Panc1 (cell line): Measurements from ENCODE around the gene GDAP1L1. TPM values are rescaled to one million over a fixed set of nuclear protein-coding genes. Genes with fewer than 3 reads are reported as not detected.
"Not testable (repeated sequence)": the region's sequence is repeated elsewhere in the genome, so short reads cannot be mapped to it uniquely, and the experiment has no call there.

Experiments used
- ATAC-seq: fragments of 200-7000 bp; cut with Tn5 transposase; 2 replicates; pipeline ENCODE4 v1.9.1; 2020; ENCODE audit warnings: mild to moderate bottlenecking, moderate library complexity
- BruUV-seq: library from RNA; stranded (reverse); fragments of 400-500 nt; replicated peaks from 2 replicates; lab custom pipeline; 2021; lab: Mats Ljungman, UMichigan
- CTCF ChIA-PET: fragments of 300-600 bp; sonication (Branson Sonifier 250); formaldehyde crosslinking; loops from one replicate; lab custom pipeline; 2022; ENCODE audit warnings: antibody characterized with exemption; lab: Charles Lee
- POLR2A ChIA-PET: fragments of 300-600 bp; sonication (Branson Sonifier 250); formaldehyde crosslinking; loops from one replicate; lab custom pipeline; 2022; ENCODE audit warnings: antibody characterized with exemption; lab: Charles Lee
- DNase-seq: peaks from one replicate; pipeline ENCODE4 v3.0.0-alpha.2; 2010; ENCODE audit warnings: low read depth, low spot score
- H3K27ac ChIP-seq: 2 replicates; pipeline ENCODE4 v1.5.1; 2011; ENCODE audit warnings: mild to moderate bottlenecking, low read length, inconsistent platforms
- H3K27me3 ChIP-seq: fragments of 200-500 bp; sonication (Bioruptor generic); 2 replicates; pipeline ENCODE4 v1.6.0; 2014; ENCODE audit warnings: low read length, inconsistent platforms; ENCODE audit not compliant: control insufficient read depth, insufficient read depth
- H3K36me3 ChIP-seq: fragments of 200-500 bp; sonication (Bioruptor generic); 2 replicates; pipeline ENCODE4 v1.5.1; 2014; ENCODE audit warnings: inconsistent platforms, mild to moderate bottlenecking, low read length, moderate library complexity; ENCODE audit not compliant: control insufficient read depth, insufficient read depth
- H3K4me1 ChIP-seq: 2 replicates; pipeline ENCODE4 v1.5.1; 2011; ENCODE audit warnings: inconsistent platforms, mild to moderate bottlenecking, low read length, moderate library complexity; ENCODE audit not compliant: control insufficient read depth, insufficient read depth
- H3K4me3 ChIP-seq, 2 experiments: 2 replicates each; pipeline ENCODE4 v1.5.1; 2011 to 2012; ENCODE audit warnings: low read depth in 2 of 2, low read length in 2 of 2, mild to moderate bottlenecking in 2 of 2, inconsistent platforms in 1 of 2, moderate library complexity in 1 of 2
- H3K9me3 ChIP-seq: fragments of 200-500 bp; sonication (Bioruptor generic); 2 replicates; pipeline ENCODE4 v1.5.1; 2014; ENCODE audit warnings: low read depth, mild to moderate bottlenecking, inconsistent platforms, low read length, moderate library complexity; ENCODE audit not compliant: control insufficient read depth, insufficient read depth
- CTCF ChIP-seq: fragments of 450-650 bp; IDR thresholded peaks from 2 replicates; pipeline ENCODE4 v1.5.1; 2017; ENCODE audit warnings: mild to moderate bottlenecking
- POLR2AphosphoS5 ChIP-seq: IDR thresholded peaks from 2 replicates; pipeline ENCODE4 v1.6.1; 2012; ENCODE audit warnings: mild to moderate bottlenecking, low read depth, low read length, moderate library complexity
- REST ChIP-seq, 2 experiments: IDR thresholded peaks; 2 replicates each; pipeline ENCODE4 v1.6.1; 2011 to 2012; ENCODE audit warnings: low read depth in 2 of 2, control low read depth in 1 of 2, low read length in 1 of 2, mild to moderate bottlenecking in 1 of 2, moderate library complexity in 1 of 2; ENCODE audit not compliant: insufficient read depth in 1 of 2
- SIN3A ChIP-seq: IDR thresholded peaks from 2 replicates; pipeline ENCODE4 v1.6.1; 2012; ENCODE audit warnings: low read depth, mild to moderate bottlenecking, low read length, moderate library complexity, borderline replicate concordance; ENCODE audit not compliant: insufficient read depth
- TCF7L2 ChIP-seq: IDR thresholded peaks from 2 replicates; pipeline ENCODE4 v1.6.1; 2011; ENCODE audit warnings: mild to moderate bottlenecking, low read depth, low read length, inconsistent platforms
- in situ Hi-C: cut with HindIII; loops from 2 replicates; pipeline ENCODE4 v1.10.0; 2016; ENCODE audit warnings: low sequenced_read_pairs, low pct_unique_long_range_greater_than_20kb
- intact Hi-C: fragments of 100-400 bp; cut with micrococcal nuclease; formaldehyde crosslinking; loops from one replicate; pipeline ENCODE4 v1.10.0; 2022; ENCODE audit not compliant: unreplicated experiment
- total RNA-seq: library from RNA; stranded (reverse); gene quantifications from one replicate; pipeline ENCODE4 v1.2.1, GENCODE V29; 2021; ENCODE audit not compliant: unreplicated experiment

Gene GDAP1L1
- total RNA-seq, 1 experiment from 2014 or later: not detected

GRCh38 chr20:44324343-44324742, 77.2 kb downstream of the GDAP1L1 start:
- ATAC-seq: peak; percentile 71
- Histone ChIP-seq H3K27me3 (no peaks in the 10 kb centered on the region), H3K36me3 (no peaks in the 10 kb centered on the region), H3K4me3 (no peak overlapping the region), H3K9me3 (no peaks in the 10 kb centered on the region), H3K27ac (no peak overlapping the region), H3K4me1 (no peaks in the 10 kb centered on the region)
- intact Hi-C loops (no loop called here), in situ Hi-C loops (no loop called here)
- TF ChIP-seq POLR2AphosphoS5 (no peak), SIN3A (no peak), REST (IDR thresholded peaks at IDR 0.05; ENCODE audit: insufficient read depth in 1 of 2, low read depth in 2 of 2, low read length in 1 of 2) (no peak), CTCF (no peak), TCF7L2 (no peak)
- ChIA-PET CTCF (no interaction called here), POLR2A (no interaction called here)
- no peak for DNase-seq
- BruUV-seq: no TSS peak

GRCh38 chr20:44326391-44327159, 79.5 kb downstream of the GDAP1L1 start:
- Histone ChIP-seq H3K9me3 (no peaks in the 10 kb centered on the region), H3K27me3 (no peaks in the 10 kb centered on the region), H3K4me1 (no peaks in the 10 kb centered on the region), H3K27ac (no peak overlapping the region), H3K4me3 (peak overlapping the region; percentile 12 to 20; a peak in 2 of 4 replicates), H3K36me3 (no peaks in the 10 kb centered on the region)
- intact Hi-C loops (no loop called here), in situ Hi-C loops (no loop called here)
- no TSS peak for BruUV-seq
- no peak for DNase-seq
- CTCF ChIA-PET: interaction anchor here (0.6 to 0.7 kb wide), 2 partner anchors 16 to 1871 kb away, joined by 3 to 4 read pairs; partner anchors contain the start of gene FITM2
- 0 out of 2 replicates have a peak, but pooled peaks have one; percentile 15 for ATAC-seq
- TF ChIP-seq POLR2AphosphoS5: no peak
- TF ChIP-seq SIN3A: no peak
- no peak for TF ChIP-seq TCF7L2
- TF ChIP-seq REST (IDR thresholded peaks at IDR 0.05; ENCODE audit: insufficient read depth in 1 of 2, low read depth in 2 of 2, low read length in 1 of 2): no peak
- TF ChIP-seq CTCF: no peak
- POLR2A ChIA-PET: interaction anchor here (0.6 kb wide), 1 partner anchor 22 kb away, joined by 3 read pairs; no protein-coding TSS in a partner anchor

- H3K4me1 ChIP-seq, H3K36me3 ChIP-seq, ATAC-seq, H3K27ac ChIP-seq, CTCF ChIA-PET, in situ Hi-C loops, DNase-seq, BruUV-seq, H3K27me3 ChIP-seq, H3K9me3 ChIP-seq, intact Hi-C loops, H3K4me3 ChIP-seq, POLR2A ChIA-PET: not testable (repeated sequence)
Observed at GRCh38 chr20:44327748-44328147, 80.6 kb downstream of the GDAP1L1 start.
